ENCODE measurements around the gene SLC22A13. TPM values are rescaled to one million over a fixed set of nuclear protein-coding genes. Genes with fewer than 3 reads are reported as not detected.

Gene SLC22A13
- total and polyA plus RNA-seq, 9 of the 15 experiments (the other 6 are each of a cell fraction or from before 2014, with no cell fraction given), result 0.09 to 0.49 (median 0.17) TPM; not detected in 3

DNA sequence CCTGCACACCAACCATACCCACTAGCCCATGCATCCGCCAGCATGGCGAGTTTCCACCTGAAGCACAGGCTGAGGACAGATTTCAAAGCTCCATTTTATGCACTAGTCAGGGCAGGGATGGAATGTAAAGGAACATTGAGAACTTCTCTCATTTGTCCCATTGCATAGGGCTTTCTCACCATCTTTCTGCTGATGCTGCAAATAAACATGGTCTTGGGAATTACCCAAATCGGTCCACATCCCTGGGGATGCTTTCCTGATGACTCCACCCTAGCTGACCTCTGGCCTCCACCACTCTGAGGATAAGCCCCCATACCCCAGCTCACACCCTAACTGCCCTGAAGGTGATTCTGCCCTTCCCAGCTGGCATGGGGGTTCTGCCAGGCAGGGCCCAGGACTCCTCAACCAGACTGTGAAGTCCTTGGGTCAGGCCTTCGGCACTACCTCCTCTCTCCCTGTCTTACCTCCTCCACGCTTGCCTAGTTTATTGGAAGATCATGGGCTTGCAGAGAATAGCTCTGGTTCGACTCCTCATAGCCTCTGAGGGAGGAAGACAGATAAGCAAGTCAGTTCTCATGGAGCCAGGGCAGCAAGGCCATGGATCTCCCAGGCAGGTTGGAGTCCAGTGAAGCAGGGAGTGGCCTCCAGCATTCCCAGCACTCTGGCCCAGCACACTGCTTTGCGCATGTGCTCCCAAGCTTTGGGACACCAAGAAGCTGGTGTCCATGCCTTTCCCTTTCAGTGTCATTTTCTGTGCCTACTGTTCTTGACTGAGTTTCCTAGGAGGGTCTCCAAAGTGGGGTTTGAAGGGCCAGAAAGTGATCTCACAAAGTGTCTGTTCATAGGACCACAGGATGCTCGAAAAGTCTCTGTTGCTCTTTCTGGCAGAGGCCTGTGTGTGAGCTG is 53.4 kb downstream of the SLC22A13 start (continued):
- TF ChIP-seq NRF1 (conservative IDR thresholded peaks at IDR 0.05 in 1 of 2, IDR thresholded peaks at IDR 0.05 in 1 of 2) (peak; percentile 7 to 51; a peak in 3 of 4 replicates), KLF16 (IDR thresholded peaks at IDR 0.05) (no peak), SAFB (IDR thresholded peaks at IDR 0.05; ENCODE audit: borderline replicate concordance, low read depth, low read length) (no peak), ZZZ3 (IDR thresholded peaks at IDR 0.05) (no peak), SP2 (IDR thresholded peaks at IDR 0.05; ENCODE audit: extremely low read depth, low read depth, low read length, poor library complexity, severe bottlenecking) (no peak), ZSCAN32 (CRISPR knock-in tag; IDR thresholded peaks at IDR 0.05) (no peak), DNMT1 (IDR thresholded peaks at IDR 0.05) (no peak)
- TF ChIP-seq, protein P1, sequence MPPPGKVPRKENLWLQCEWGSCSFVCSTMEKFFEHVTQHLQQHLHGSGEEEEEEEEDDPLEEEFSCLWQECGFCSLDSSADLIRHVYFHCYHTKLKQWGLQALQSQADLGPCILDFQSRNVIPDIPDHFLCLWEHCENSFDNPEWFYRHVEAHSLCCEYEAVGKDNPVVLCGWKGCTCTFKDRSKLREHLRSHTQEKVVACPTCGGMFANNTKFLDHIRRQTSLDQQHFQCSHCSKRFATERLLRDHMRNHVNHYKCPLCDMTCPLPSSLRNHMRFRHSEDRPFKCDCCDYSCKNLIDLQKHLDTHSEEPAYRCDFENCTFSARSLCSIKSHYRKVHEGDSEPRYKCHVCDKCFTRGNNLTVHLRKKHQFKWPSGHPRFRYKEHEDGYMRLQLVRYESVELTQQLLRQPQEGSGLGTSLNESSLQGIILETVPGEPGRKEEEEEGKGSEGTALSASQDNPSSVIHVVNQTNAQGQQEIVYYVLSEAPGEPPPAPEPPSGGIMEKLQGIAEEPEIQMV (tag; conservative IDR thresholded peaks at IDR 0.05; ENCODE audit: low read depth), result no peak
- TF ChIP-seq, protein P2, sequence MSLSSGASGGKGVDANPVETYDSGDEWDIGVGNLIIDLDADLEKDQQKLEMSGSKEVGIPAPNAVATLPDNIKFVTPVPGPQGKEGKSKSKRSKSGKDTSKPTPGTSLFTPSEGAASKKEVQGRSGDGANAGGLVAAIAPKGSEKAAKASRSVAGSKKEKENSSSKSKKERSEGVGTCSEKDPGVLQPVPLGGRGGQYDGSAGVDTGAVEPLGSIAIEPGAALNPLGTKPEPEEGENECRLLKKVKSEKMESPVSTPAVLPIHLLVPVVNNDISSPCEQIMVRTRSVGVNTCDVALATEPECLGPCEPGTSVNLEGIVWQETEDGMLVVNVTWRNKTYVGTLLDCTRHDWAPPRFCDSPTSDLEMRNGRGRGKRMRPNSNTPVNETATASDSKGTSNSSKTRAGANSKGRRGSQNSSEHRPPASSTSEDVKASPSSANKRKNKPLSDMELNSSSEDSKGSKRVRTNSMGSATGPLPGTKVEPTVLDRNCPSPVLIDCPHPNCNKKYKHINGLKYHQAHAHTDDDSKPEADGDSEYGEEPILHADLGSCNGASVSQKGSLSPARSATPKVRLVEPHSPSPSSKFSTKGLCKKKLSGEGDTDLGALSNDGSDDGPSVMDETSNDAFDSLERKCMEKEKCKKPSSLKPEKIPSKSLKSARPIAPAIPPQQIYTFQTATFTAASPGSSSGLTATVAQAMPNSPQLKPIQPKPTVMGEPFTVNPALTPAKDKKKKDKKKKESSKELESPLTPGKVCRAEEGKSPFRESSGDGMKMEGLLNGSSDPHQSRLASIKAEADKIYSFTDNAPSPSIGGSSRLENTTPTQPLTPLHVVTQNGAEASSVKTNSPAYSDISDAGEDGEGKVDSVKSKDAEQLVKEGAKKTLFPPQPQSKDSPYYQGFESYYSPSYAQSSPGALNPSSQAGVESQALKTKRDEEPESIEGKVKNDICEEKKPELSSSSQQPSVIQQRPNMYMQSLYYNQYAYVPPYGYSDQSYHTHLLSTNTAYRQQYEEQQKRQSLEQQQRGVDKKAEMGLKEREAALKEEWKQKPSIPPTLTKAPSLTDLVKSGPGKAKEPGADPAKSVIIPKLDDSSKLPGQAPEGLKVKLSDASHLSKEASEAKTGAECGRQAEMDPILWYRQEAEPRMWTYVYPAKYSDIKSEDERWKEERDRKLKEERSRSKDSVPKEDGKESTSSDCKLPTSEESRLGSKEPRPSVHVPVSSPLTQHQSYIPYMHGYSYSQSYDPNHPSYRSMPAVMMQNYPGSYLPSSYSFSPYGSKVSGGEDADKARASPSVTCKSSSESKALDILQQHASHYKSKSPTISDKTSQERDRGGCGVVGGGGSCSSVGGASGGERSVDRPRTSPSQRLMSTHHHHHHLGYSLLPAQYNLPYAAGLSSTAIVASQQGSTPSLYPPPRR (CRISPR knock-in tag; IDR thresholded peaks at IDR 0.05; ENCODE audit: borderline replicate concordance), result no peak

All from K562 (cell line).